SH-SY5Y (cell line): ENCODE measurements around the gene COL15A1.

Source experiments
- GATA2 ChIP-seq: IDR thresholded peaks from 2 replicates; pipeline ENCODE4 v1.6.1; 2011; ENCODE audit warnings: mild to moderate bottlenecking, low read depth, low read length
- GATA3 ChIP-seq: IDR thresholded peaks from 2 replicates; pipeline ENCODE4 v1.6.1; 2011; ENCODE audit warnings: low read depth, mild to moderate bottlenecking, low read length, moderate library complexity

DNA sequence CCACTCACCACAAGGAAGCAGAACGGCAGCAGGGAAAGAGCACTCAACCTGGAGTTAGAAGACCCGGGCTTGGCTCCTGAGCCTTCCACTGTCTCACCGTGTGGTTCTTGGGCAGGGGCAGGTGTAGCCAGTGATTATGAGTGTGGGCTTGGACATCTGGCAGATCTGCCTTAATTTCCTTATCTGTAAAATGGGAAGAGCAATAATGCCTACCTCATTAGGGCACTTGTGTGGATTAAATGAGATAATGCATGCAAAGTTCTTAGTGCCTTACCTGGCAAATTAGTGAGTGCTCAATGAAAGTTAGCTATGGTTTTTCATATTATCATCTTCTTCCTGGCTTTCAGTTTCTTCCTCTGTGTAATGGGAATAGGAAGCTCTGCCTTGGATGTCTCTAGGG is 28.1 kb upstream of the COL15A1 start:
- TF ChIP-seq GATA3 = no peak
- TF ChIP-seq GATA2 = no peak
